Thoracic aorta (tissue), 2 donors: ENCODE data around the gene TCEAL5. TPM values are rescaled to one million over a fixed set of nuclear protein-coding genes. Genes with fewer than 3 reads are reported as not detected.

ENCODE experiments used
- ATAC-seq: fragments of 150-250 bp; one replicate; pipeline ENCODE4 v1.8.0; 2017; ENCODE audit warnings: low read depth; ENCODE audit not compliant: insufficient number of reproducible peaks, low FRiP score
- DNase-seq: peaks from one replicate; pipeline ENCODE4 v3.0.0-alpha.2; 2020; ENCODE audit warnings: low spot score
- H3K27ac ChIP-seq, 2 donors: fragments of 200-600 bp; sonication (generic); 1 replicate in 1 of 2; 2 replicates in 1 of 2; pipeline ENCODE4 v1.5.1; 2016; ENCODE audit warnings: mild to moderate bottlenecking in 2 of 2, moderate library complexity in 2 of 2
- H3K27me3 ChIP-seq: fragments of 200-600 bp; sonication (generic); replicated peaks from 2 replicates; pipeline ENCODE4 v1.6.0; 2016; ENCODE audit warnings: mild to moderate bottlenecking; ENCODE audit not compliant: insufficient read depth
- H3K36me3 ChIP-seq: fragments of 200-600 bp; sonication (generic); one replicate; pipeline ENCODE4 v1.5.1; 2016
- H3K4me1 ChIP-seq, 2 donors: fragments of 200-600 bp; sonication (generic); 1 replicate in 1 of 2; 2 replicates in 1 of 2; pipeline versions ENCODE4 v1.5.1 to v1.6.0; 2016; ENCODE audit warnings: low read depth in 2 of 2, mild to moderate bottlenecking in 1 of 2; ENCODE audit not compliant: control insufficient read depth in 1 of 2
- H3K4me3 ChIP-seq: fragments of 200-600 bp; sonication (generic); 2 replicates; pipeline ENCODE4 v1.5.1; 2016; ENCODE audit warnings: mild to moderate bottlenecking
- H3K9me3 ChIP-seq: fragments of 200-600 bp; sonication (generic); 2 replicates; pipeline ENCODE4 v1.5.1; 2016
- total RNA-seq, 2 donors: library from RNA; depleted of rRNA; stranded (reverse); fragments of >200 nt; gene quantifications; one replicate each; pipeline versions ENCODE4 v1.1.0 to v1.2.3, GENCODE V29; 2016
- TF ChIP-seq, protein P1 (sequence below): fragments of 200-600 bp; sonication (generic); IDR thresholded peaks from one replicate; pipeline ENCODE4 v1.5.1; 2019; ENCODE audit warnings: antibody characterized with exemption

TCEAL5 gene
- total RNA-seq, 2 donors from 2014 or later: 1.2 TPM; not detected in 1

DNA sequence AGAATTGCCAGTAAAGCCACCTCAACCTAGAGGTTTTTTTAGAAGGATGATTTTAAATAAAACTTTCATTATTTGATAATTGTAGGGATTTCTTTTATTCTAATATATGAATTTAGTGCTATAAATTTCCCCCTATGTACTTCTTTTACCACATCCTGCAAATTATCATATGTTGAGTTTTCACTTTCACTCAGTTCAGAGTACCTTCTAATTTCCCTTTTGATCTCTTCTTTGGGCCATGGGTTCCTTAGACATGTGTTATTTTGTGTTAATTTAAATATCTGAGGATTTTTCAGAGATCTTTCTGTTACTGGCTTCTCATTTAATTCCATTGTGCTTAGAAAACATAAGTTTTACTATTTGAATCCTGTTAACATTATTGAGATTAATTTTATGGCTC, 28.2 kb upstream of the TCEAL5 start:
- ATAC-seq: no peak
- Histone ChIP-seq H3K4me3 (no peak overlapping the region), H3K27me3 (no peaks in the 10 kb centered on the region), H3K9me3 (no peaks in the 10 kb centered on the region), H3K27ac (no peak overlapping the region), H3K36me3 (no peaks in the 10 kb centered on the region), H3K4me1 (no peaks in the 10 kb centered on the region)
- TF ChIP-seq, protein P1, sequence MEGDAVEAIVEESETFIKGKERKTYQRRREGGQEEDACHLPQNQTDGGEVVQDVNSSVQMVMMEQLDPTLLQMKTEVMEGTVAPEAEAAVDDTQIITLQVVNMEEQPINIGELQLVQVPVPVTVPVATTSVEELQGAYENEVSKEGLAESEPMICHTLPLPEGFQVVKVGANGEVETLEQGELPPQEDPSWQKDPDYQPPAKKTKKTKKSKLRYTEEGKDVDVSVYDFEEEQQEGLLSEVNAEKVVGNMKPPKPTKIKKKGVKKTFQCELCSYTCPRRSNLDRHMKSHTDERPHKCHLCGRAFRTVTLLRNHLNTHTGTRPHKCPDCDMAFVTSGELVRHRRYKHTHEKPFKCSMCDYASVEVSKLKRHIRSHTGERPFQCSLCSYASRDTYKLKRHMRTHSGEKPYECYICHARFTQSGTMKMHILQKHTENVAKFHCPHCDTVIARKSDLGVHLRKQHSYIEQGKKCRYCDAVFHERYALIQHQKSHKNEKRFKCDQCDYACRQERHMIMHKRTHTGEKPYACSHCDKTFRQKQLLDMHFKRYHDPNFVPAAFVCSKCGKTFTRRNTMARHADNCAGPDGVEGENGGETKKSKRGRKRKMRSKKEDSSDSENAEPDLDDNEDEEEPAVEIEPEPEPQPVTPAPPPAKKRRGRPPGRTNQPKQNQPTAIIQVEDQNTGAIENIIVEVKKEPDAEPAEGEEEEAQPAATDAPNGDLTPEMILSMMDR: no peak
- no peak for DNase-seq

- Histone ChIP-seq H3K4me1 (no peaks in the 10 kb centered on the region), H3K27me3 (no peaks in the 10 kb centered on the region), H3K4me3 (no peak overlapping the region), H3K27ac (no peak overlapping the region), H3K9me3 (no peaks in the 10 kb centered on the region), H3K36me3 (no peaks in the 10 kb centered on the region)
- ATAC-seq (no peak), DNase-seq (no peak)
- TF ChIP-seq, protein P1: no peak
Observed at GRCh38 chrX:103293118-103293517, 16.6 kb upstream of the TCEAL5 start.

DNA sequence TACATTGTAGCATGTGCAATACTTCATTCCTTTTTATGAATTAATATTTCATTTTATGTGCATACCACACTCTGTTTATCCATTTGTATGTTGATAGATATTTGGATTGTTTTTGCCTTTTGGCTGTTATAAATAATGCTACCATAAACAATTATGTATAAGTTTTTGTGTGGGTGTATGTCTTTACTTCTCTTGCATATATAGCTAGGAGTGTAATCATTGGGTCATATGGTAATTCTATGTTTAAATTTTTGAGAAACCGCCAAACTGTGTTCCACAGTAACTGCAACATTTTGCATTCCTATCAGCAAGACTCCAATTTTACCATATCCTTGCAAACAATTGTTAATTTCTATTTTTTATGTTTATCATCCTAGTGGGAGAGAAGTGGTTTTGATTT, 3.1 kb upstream of the TCEAL5 start:
- Histone ChIP-seq H3K9me3 (no peaks in the 10 kb centered on the region), H3K4me3 (no peak overlapping the region), H3K27ac (no peak overlapping the region), H3K36me3 (no peaks in the 10 kb centered on the region), H3K27me3 (no peaks in the 10 kb centered on the region), H3K4me1 (no peaks in the 10 kb centered on the region)
- DNase-seq: no peak
- ATAC-seq: no peak
- TF ChIP-seq, protein P1: no peak

GRCh38 chrX:103275947-103276567, 493 bp downstream of the TCEAL5 start:
- DNase-seq (no peak), ATAC-seq (no peak)
- Histone ChIP-seq H3K27me3 (no peaks in the 10 kb centered on the region), H3K4me1 (no peaks in the 10 kb centered on the region), H3K9me3 (no peaks in the 10 kb centered on the region), H3K4me3 (peak overlapping the region; percentile 62), H3K27ac (no peak overlapping the region), H3K36me3 (no peaks in the 10 kb centered on the region)
- TF ChIP-seq, protein P1: no peak

DNA sequence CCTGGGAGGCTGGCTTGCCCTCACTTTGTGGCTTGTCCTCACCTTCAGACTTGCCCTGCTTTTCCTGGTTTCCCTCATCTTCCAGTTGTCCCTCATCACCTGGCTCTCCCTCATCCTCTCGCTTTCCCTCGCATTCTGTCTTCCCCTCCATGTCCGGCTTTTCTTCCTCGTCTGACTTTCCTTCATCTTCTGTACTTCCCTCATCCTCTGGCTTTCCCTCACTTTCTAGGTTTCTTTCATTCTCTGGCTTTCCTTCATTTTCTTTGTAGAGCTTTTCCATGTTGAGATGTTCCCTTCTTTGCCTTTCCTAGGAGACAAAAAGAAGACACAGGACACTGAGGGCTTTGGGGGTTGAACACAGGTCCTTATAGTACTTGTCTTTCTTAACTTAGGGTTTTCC, 2.3 kb downstream of the TCEAL5 start:
- H3K27me3 ChIP-seq: no peaks in the 10 kb centered on the region

More for the DNA sequence above, 2.3 kb downstream of the TCEAL5 start:
- H3K36me3 ChIP-seq: no peaks in the 10 kb centered on the region
- no peaks in the 10 kb centered on the region for H3K4me1 ChIP-seq
- TF ChIP-seq, protein P1: no peak
- H3K4me3 ChIP-seq: no peak overlapping the region
- ATAC-seq: no peak
- DNase-seq: no peak
- no peaks in the 10 kb centered on the region for H3K9me3 ChIP-seq
- no peak overlapping the region for H3K27ac ChIP-seq
